Thyroid gland (tissue), 4 donors: ENCODE results near the gene CHAF1A.

Experiments
- POLR2A ChIP-seq, 2 donors: fragments of 450-650 bp; IDR thresholded peaks; one replicate each; pipeline ENCODE4 v1.6.1; 2017; ENCODE audit warnings: antibody characterized with exemption in 2 of 2, mild to moderate bottlenecking in 2 of 2, moderate library complexity in 1 of 2
- TF ChIP-seq, protein P1 (sequence below), 6 experiments: fragments of 200-600 bp in 3 of 6; fragments of 450-650 bp in 3 of 6; sonication (generic) in 3 of 6; IDR thresholded peaks; one replicate each; pipeline ENCODE4 v1.5.1; 2016 to 2019; ENCODE audit warnings: antibody characterized with exemption in 6 of 6, mild to moderate bottlenecking in 2 of 6, inconsistent platforms in 1 of 6, moderate library complexity in 1 of 6

GRCh38 chr19:4375164-4376027, 27.0 kb upstream of the CHAF1A start:
- TF ChIP-seq, protein P1, sequence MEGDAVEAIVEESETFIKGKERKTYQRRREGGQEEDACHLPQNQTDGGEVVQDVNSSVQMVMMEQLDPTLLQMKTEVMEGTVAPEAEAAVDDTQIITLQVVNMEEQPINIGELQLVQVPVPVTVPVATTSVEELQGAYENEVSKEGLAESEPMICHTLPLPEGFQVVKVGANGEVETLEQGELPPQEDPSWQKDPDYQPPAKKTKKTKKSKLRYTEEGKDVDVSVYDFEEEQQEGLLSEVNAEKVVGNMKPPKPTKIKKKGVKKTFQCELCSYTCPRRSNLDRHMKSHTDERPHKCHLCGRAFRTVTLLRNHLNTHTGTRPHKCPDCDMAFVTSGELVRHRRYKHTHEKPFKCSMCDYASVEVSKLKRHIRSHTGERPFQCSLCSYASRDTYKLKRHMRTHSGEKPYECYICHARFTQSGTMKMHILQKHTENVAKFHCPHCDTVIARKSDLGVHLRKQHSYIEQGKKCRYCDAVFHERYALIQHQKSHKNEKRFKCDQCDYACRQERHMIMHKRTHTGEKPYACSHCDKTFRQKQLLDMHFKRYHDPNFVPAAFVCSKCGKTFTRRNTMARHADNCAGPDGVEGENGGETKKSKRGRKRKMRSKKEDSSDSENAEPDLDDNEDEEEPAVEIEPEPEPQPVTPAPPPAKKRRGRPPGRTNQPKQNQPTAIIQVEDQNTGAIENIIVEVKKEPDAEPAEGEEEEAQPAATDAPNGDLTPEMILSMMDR (IDR thresholded peaks at IDR 0.05), result peak in 1 of 6 experiments; percentile 19
- no peak for TF ChIP-seq POLR2A (IDR thresholded peaks at IDR 0.05)
